Memory B cell (primary cell): ENCODE results near the gene DLG5.
A peak's percentile ranks its signal among the peaks of the same experiment; 100 is the strongest.

Experiments
- ATAC-seq: fragments of 150-1000 bp; cut with Tn5 transposase; 2 replicates; pipeline ENCODE4 v1.10.0; 2021; ENCODE audit warnings: low read depth, mild to moderate bottlenecking, moderate library complexity
- DNase-seq, 2 donors: peaks; one replicate each; pipeline ENCODE4 v3.0.0; 2022; ENCODE audit warnings: low spot score in 2 of 2
- H3K27ac Mint-ChIP-seq: one replicate; pipeline ENCODE4 v1.8.0; 2022; ENCODE audit warnings: mild to moderate bottlenecking, moderate library complexity, mixed read lengths
- H3K27me3 Mint-ChIP-seq: one replicate; pipeline ENCODE4 v1.8.0; 2022; ENCODE audit warnings: mixed read lengths
- H3K36me3 Mint-ChIP-seq: one replicate; pipeline ENCODE4 v1.8.0; 2022; ENCODE audit warnings: mild to moderate bottlenecking, mixed read lengths
- H3K4me1 Mint-ChIP-seq: one replicate; pipeline ENCODE4 v1.8.0; 2022; ENCODE audit warnings: mixed read lengths
- H3K4me3 Mint-ChIP-seq: one replicate; pipeline ENCODE4 v1.8.0; 2022; ENCODE audit warnings: mild to moderate bottlenecking, moderate library complexity, mixed read lengths
- H3K9me3 Mint-ChIP-seq: one replicate; pipeline ENCODE4 v1.8.0; 2022; ENCODE audit warnings: mixed read lengths

Gene DLG5

GRCh38 chr10:77884181-77884580 is 42.4 kb downstream of the DLG5 start:
- ATAC-seq (no peak), DNase-seq (no peak)
- Mint-ChIP-seq H3K36me3 (no peaks in the 10 kb centered on the region), H3K27ac (no peak overlapping the region), H3K4me3 (no peak overlapping the region), H3K9me3 (no peaks in the 10 kb centered on the region), H3K27me3 (peaks cover 2% of the 10 kb centered on the region), H3K4me1 (peaks cover 2% of the 10 kb centered on the region)

DNA sequence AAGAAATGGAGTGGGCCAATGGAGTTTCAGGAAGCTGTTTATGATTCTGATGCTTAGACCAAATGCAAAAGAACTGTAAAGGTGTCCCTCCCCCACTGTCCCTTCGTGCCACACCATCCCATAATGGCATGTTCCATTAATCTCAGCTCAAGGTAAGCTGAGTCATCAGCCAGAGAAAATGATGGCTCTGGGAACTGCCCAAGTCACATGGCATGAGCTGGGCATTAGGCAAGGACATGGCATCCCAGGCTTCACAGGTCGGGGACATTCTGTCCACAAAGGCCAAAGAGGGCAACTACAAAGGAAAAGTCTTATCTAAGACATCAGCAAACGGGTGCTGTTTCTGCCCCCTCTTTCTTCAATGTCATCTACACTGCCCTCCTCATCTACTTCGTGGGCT is 44.9 kb downstream of the DLG5 start:
- peaks cover 2% of the 10 kb centered on the region for H3K27me3 Mint-ChIP-seq
- no peaks in the 10 kb centered on the region for H3K36me3 Mint-ChIP-seq
- DNase-seq: no peak
- H3K4me1 Mint-ChIP-seq: peaks cover 14% of the 10 kb centered on the region
- H3K27ac Mint-ChIP-seq: no peak overlapping the region
- no peak for ATAC-seq
- H3K9me3 Mint-ChIP-seq: no peaks in the 10 kb centered on the region
- no peak overlapping the region for H3K4me3 Mint-ChIP-seq

DNA sequence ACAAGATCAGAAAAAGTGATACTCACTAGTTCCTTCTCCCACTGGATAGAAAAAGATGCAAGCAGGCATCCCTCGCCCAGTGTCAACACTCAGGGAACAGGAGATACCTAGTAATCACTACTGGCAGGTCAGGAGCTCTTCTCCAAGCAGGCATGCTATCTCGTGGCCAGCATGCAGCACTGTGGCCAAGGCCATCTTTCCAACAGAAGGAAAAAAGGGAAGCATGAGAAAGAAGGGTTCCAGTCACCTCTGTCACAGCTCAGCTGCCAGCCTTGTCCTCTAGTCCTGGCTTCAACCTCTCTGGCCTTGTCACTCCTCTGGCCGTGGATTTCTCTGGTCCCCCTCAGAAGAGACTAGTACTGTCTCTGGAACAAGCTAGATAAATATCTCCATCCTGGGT is 45.3 kb downstream of the DLG5 start:
- Mint-ChIP-seq H3K4me3 (no peak overlapping the region), H3K36me3 (no peaks in the 10 kb centered on the region), H3K4me1 (peaks cover 14% of the 10 kb centered on the region), H3K27me3 (peaks cover 2% of the 10 kb centered on the region), H3K9me3 (no peaks in the 10 kb centered on the region), H3K27ac (no peak overlapping the region)
- ATAC-seq: no peak
- DNase-seq: no peak

DNA sequence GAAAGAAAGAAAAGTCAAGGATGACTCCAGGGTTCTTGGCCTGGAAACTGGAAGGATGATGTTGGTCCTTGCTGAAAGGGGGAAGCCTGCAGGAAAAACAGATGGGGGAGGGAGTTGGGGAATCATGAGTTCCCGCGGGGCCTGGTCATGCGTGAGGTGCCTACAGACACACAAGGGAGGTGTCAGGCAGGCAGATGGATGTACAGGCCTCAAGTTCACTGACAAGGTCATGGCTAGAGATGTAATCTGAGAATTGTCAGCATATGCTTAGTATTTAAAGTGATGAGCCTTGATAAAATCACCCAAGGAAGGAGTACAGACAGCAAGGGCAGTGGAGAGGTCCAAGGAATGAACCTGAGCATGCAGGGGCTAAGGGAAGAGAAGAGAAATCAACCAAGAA is 46.8 kb downstream of the DLG5 start:
- DNase-seq (no peak), ATAC-seq (no peak)
- Mint-ChIP-seq H3K4me3 (no peak overlapping the region), H3K9me3 (no peaks in the 10 kb centered on the region), H3K27ac (no peak overlapping the region), H3K4me1 (peaks cover 15% of the 10 kb centered on the region), H3K27me3 (peaks cover 2% of the 10 kb centered on the region), H3K36me3 (no peaks in the 10 kb centered on the region)

DNA sequence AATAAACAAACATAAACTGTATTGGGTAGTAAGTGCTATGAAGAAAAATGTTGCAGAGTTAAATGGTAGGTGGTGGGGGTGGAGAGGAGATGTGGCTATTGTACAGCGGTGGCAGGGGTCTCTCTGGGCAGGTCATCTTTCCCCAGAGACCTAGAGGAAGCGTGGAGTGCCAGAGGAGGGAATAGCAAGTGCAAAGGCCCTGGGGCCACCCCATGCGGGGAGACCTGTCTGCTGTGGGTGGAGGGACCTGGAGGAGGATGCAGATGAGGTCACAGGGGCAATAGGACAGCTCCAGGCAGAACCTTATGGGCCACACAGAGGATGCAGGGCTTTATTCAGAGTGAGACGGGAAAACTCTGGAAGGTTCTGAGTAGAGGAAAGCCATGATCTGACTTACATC is 47.5 kb downstream of the DLG5 start:
- Mint-ChIP-seq H3K36me3 (no peaks in the 10 kb centered on the region), H3K4me3 (no peak overlapping the region), H3K4me1 (peaks cover 19% of the 10 kb centered on the region), H3K27me3 (peaks cover 2% of the 10 kb centered on the region), H3K9me3 (no peaks in the 10 kb centered on the region), H3K27ac (no peak overlapping the region)
- ATAC-seq (no peak), DNase-seq (no peak)

GRCh38 chr10:77877441-77878344 is 48.9 kb downstream of the DLG5 start:
- Mint-ChIP-seq H3K9me3 (no peaks in the 10 kb centered on the region), H3K36me3 (no peaks in the 10 kb centered on the region), H3K4me1 (peaks cover 30% of the 10 kb centered on the region), H3K27ac (peak overlapping the region; percentile 36), H3K27me3 (no peaks in the 10 kb centered on the region), H3K4me3 (peak overlapping the region; percentile 50)
- DNase-seq (peak; percentile 24 to 34), ATAC-seq (peak; percentile 86)

DNA sequence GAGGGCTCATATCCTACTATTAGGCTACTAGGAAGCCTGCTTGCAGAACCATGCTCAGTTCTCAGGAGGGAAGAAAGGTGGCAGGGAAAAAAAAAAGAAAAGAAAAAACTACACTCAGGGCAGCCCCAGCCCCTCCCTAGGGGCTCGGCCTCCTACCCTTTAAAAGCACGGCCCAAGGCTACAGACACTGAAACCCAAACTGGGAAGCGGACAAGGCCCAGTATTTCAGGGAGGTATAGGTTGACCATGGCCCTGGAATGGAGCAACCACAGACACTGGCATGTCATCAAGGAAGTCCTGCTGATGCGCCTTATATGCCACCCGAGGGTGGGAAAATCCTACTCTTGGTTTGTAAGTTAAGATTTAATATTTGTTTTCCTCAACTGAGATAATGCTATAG is 50.8 kb downstream of the DLG5 start:
- H3K27ac Mint-ChIP-seq: no peak overlapping the region
- H3K4me1 Mint-ChIP-seq: peaks cover 33% of the 10 kb centered on the region
- DNase-seq (no peak), ATAC-seq (no peak)
- H3K9me3 Mint-ChIP-seq: no peaks in the 10 kb centered on the region
- H3K4me3 Mint-ChIP-seq: no peak overlapping the region
- H3K27me3 Mint-ChIP-seq: no peaks in the 10 kb centered on the region
- no peaks in the 10 kb centered on the region for H3K36me3 Mint-ChIP-seq

- no peaks in the 10 kb centered on the region for H3K9me3 Mint-ChIP-seq
- no peaks in the 10 kb centered on the region for H3K36me3 Mint-ChIP-seq
- H3K4me3 Mint-ChIP-seq: no peak overlapping the region
- ATAC-seq (no peak), DNase-seq (no peak)
- H3K27ac Mint-ChIP-seq: peak overlapping the region; percentile 75
- H3K27me3 Mint-ChIP-seq: no peaks in the 10 kb centered on the region
- H3K4me1 Mint-ChIP-seq: peaks cover 33% of the 10 kb centered on the region
Observed at GRCh38 chr10:77874872-77875271, 51.7 kb downstream of the DLG5 start.

DNA sequence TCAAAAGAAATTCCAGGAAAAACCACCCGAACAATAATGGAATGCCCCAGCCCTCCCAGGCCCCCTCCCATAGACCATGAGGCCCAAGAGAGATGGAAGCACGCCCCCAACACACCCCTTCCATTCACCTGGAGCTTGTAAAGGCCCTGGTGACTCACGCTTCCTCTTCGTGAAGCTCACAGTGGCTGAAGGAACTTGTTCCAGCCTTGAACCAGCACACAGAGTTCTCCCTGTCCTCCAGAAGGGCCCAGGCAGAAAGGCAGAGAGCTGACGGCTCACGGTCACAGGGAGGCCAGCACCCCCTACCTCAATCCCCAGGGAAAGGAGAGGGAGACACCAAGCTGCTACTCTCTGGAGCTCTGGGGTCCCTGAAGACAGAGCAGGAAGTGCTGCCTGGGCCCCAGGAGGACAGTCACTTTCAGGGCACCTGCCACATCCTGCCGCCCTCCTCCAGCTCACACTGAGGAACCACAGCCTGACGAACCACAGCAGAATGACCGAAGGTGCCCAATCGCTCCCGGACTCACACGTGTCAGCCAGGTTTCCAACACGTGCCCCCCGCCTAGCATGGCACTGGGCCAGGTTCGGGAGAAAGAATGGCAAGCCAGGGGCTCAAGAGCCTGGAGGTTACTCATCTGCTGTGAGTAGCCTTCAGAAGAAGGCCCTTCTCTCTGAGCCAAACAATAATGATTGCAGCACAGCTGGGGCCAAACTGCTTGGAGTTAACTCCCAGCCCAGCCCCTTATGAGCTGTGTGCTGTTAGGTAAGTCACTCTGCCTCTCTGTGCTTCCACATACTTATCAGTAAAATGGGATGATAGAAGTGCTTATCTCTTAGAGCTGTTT is 52.8 kb downstream of the DLG5 start:
- Mint-ChIP-seq H3K27me3 (no peaks in the 10 kb centered on the region), H3K36me3 (no peaks in the 10 kb centered on the region), H3K27ac (peak overlapping the region; percentile 80), H3K9me3 (no peaks in the 10 kb centered on the region), H3K4me3 (peak overlapping the region; percentile 68), H3K4me1 (peaks cover 28% of the 10 kb centered on the region)
- ATAC-seq: peak; percentile 55
- DNase-seq: peak; percentile 27 to 30

DNA sequence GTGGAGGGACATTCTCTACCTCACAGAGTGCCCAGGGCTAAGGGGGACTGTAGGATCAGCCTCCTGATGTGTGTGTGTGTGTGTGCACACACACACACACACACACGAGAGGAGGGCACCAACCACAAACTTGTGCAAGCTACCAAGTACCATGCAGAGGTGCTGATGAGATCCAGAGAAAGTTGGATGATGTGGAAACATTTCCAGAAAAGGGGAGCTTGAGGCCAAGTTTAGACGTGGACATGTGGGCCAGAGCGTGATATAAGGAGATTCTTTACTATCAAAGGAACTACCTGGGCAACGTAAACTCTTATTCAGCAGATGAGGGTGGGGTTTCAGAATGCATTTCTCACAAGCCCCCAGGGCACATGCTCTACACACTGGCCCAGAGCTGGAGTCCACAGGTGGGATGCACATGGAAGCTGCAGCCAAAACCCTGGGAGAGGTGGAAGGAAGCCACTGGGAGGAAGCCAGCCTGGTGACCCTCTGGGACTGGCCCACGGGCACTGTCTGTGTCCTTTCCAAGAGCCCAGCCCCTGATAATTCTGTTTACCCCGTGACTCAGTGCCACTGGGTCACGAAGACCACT is 53.5 kb downstream of the DLG5 start:
- no peaks in the 10 kb centered on the region for H3K9me3 Mint-ChIP-seq
- H3K4me3 Mint-ChIP-seq: no peak overlapping the region
- no peak for DNase-seq
- no peaks in the 10 kb centered on the region for H3K36me3 Mint-ChIP-seq
- H3K4me1 Mint-ChIP-seq: peaks cover 21% of the 10 kb centered on the region
- ATAC-seq: no peak
- H3K27me3 Mint-ChIP-seq: no peaks in the 10 kb centered on the region
- peak overlapping the region; percentile 80 for H3K27ac Mint-ChIP-seq

GRCh38 chr10:77872151-77872946 is 54.2 kb downstream of the DLG5 start:
- DNase-seq: no peak
- Mint-ChIP-seq H3K9me3 (no peaks in the 10 kb centered on the region), H3K27me3 (no peaks in the 10 kb centered on the region), H3K27ac (peak overlapping the region; percentile 67), H3K4me1 (peaks cover 19% of the 10 kb centered on the region), H3K36me3 (no peaks in the 10 kb centered on the region), H3K4me3 (no peak overlapping the region)
- ATAC-seq: no peak

DNA sequence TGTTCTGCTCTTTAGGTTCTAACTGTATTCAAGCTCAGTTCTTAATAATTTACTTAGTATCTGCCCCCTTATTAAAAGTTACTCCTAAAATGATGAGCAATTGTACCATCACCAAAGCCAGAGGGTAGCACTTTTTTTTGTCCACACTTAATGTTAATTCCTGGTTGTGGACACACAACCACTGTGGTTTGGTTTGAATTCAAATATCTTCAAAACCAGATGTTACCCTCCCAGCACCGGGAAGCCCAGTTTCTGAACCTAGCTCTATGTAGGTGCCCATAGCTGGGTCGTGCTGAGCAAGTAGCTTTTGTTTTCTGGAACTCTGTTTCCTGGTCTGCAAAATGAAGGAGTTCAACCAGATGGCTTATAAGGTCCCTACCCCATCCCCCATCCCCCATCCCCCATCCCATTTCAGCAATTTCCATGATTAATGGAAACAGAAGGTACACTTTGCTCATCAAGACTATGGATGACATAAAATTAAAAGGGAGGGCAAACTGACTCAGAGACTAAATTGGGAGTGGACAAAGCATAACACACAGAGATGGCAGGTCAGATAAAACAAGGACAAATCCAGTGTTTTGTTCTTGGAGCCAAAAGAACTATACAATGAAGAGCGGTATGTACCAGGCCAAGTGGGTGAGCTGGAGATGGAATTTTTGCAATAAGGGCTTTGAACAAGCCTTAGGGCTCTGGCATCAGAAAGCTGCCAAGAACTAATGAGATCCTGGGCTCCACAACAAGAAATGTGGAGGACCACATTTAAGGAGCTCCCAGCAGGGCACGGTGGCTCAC is 56.7 kb downstream of the DLG5 start:
- Mint-ChIP-seq H3K4me1 (peaks cover 19% of the 10 kb centered on the region), H3K27ac (no peak overlapping the region)
- no peak for ATAC-seq

GRCh38 chr10:77868523-77868922 is 58.0 kb downstream of the DLG5 start:
- DNase-seq (no peak), ATAC-seq (no peak)
- Mint-ChIP-seq H3K9me3 (no peaks in the 10 kb centered on the region), H3K27me3 (no peaks in the 10 kb centered on the region), H3K4me1 (peaks cover 8% of the 10 kb centered on the region), H3K27ac (no peak overlapping the region), H3K4me3 (no peak overlapping the region), H3K36me3 (no peaks in the 10 kb centered on the region)

More for the DNA sequence above, 56.7 kb downstream of the DLG5 start:
- no peak for DNase-seq
- Mint-ChIP-seq H3K27me3 (no peaks in the 10 kb centered on the region), H3K4me3 (no peak overlapping the region), H3K36me3 (no peaks in the 10 kb centered on the region), H3K9me3 (no peaks in the 10 kb centered on the region)
